Measurements from ENCODE around the gene TRMT2A. TPM values are rescaled to one million over a fixed set of nuclear protein-coding genes. Genes with fewer than 3 reads are reported as not detected.

The TRMT2A gene
- total and polyA plus RNA-seq, 10 of the 15 experiments (the other 5 are each of a cell fraction or from before 2014, with no cell fraction given), result 0.29 to 97.0 (median 57.9) TPM

DNA sequence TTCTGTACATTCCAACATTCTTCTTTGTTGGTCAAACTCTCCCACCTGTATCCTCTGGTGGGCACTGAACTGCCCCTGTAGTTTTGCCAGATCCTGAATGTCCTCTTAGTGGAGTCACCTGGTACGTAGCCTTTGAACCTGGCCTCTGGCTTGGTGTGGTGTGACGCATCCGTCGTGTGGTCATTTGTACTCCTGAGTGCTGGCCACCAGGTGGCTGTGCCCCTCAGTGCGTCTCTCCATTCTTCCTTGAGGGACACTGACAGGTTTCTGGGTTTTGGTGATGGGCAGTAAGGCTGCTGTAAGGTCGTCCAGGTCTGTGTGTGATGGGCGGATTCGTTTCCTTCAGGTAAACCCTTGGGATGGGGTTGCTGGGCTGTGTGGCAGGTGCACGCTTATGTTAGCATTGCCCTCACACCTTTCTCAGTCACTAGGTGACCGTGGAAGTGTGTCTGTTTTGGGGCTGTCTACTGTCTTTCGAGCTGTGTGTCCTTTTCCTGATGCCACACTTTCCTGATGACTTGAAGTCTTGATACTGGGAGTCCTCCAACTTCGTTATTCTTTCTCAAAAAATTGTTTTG lies 14.7 kb downstream of the TRMT2A start:
- no peaks in the 10 kb centered on the region for H4K20me1 ChIP-seq (ENCODE audit: control insufficient read depth, insufficient read depth)
- H3K27ac ChIP-seq (ENCODE audit: control insufficient read depth, insufficient read depth), result no peak overlapping the region
- no peaks in the 10 kb centered on the region for H3K79me2 ChIP-seq (ENCODE audit: control insufficient read depth, insufficient read depth, low read length)
- ChIA-PET SMC1A (ENCODE audit: uncharacterized antibody, unreplicated experiment) (no interaction called here), POLR2A (interaction anchor here (0.7 kb wide), 1 partner anchor 80 kb away, joined by 3 read pairs; no protein-coding TSS in a partner anchor), CTCF (no interaction called here), RAD21 (ENCODE audit: unreplicated experiment) (no interaction called here)
- intact Hi-C loops (cut with micrococcal nuclease; ENCODE audit: unreplicated experiment) (no loop called here), in situ Hi-C loops (cut with MboI) (no loop called here)
- no peak overlapping the region for H3K4me3 ChIP-seq
- H3K9ac ChIP-seq (ENCODE audit: control insufficient read depth, insufficient read depth, low read length), result no peak overlapping the region
- peaks cover 14 to 34% of the 10 kb centered on the region in 2 experiments for H3K36me3 ChIP-seq (ENCODE audit: control insufficient read depth in 2 of 2, insufficient read depth in 2 of 2, low read length in 1 of 2)
- DNase-seq (ENCODE audit: low read depth, low spot score) (no peak), ATAC-seq (no peak), FAIRE-seq (no peak)
- no peak overlapping the region for H3K4me2 ChIP-seq (ENCODE audit: control insufficient read depth, insufficient read depth)
- BruUV-seq (replicated peaks), result no TSS peak
- H3K9me3 ChIP-seq (replicated peaks; ENCODE audit: control insufficient read depth, insufficient read depth, low read length), result no peaks in the 10 kb centered on the region; the same call in 2 of the 3 replicates
- H2AFZ ChIP-seq (ENCODE audit: control insufficient read depth, low read depth, low read length), result no peak overlapping the region
- 92% methylated on average over 12 of the region's 12 CpGs for WGBS (ENCODE audit: insufficient coverage, insufficient replicate concordance, low lambda C conversion rate, missing lambda C conversion rate)
- no peaks in the 10 kb centered on the region for H3K4me1 ChIP-seq (ENCODE audit: control insufficient read depth, insufficient read depth, low read length)
- H3K27me3 ChIP-seq (replicated peaks in 1 of 2; ENCODE audit: control insufficient read depth in 2 of 2, insufficient read depth in 2 of 2, low read length in 1 of 2), result no peaks in the 10 kb centered on the region
- TF ChIP-seq FOS (IDR thresholded peaks at IDR 0.05; ENCODE audit: borderline replicate concordance, extremely low read depth, insufficient read length) (no peak), ZNF207 (IDR thresholded peaks at IDR 0.05; ENCODE audit: borderline replicate concordance) (no peak)

DNA sequence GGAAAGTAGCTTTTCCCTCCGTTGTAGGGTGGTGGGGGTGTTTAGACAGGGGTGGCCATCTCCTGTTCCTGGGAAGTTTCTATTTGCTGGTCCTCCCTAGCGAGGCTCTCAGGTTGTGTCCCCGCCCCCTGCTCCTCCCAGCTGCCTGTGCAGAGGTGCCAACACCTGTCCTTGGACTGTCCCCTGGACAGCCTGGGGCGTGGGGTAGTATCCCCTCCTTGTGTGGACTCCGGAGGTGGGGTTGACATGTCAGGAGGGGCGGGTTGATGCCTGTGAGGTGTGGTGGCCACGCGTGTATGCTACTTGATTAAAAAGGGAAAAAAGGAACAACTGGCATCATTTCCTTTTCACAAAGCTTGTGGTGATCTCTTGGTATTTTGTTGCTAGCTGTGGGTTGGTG lies 15.4 kb downstream of the TRMT2A start:
- intact Hi-C loops (cut with micrococcal nuclease; ENCODE audit: unreplicated experiment), result no loop called here
- no peak overlapping the region for H3K27ac ChIP-seq (ENCODE audit: control insufficient read depth, insufficient read depth)
- no TSS peak for BruUV-seq (replicated peaks)
- WGBS (ENCODE audit: insufficient coverage, insufficient replicate concordance, low lambda C conversion rate, missing lambda C conversion rate), result 70% methylated on average over 8 of the region's 8 CpGs
- no peak overlapping the region for H3K4me2 ChIP-seq (ENCODE audit: control insufficient read depth, insufficient read depth)
- no peaks in the 10 kb centered on the region for H3K27me3 ChIP-seq (replicated peaks in 1 of 2; ENCODE audit: control insufficient read depth in 2 of 2, insufficient read depth in 2 of 2, low read length in 1 of 2)
- ChIA-PET POLR2A (no interaction called here), CTCF (no interaction called here), RAD21 (ENCODE audit: unreplicated experiment) (no interaction called here), SMC1A (ENCODE audit: uncharacterized antibody, unreplicated experiment) (no interaction called here)
- in situ Hi-C loops (cut with MboI), result no loop called here
- no peaks in the 10 kb centered on the region for H3K9me3 ChIP-seq (replicated peaks; ENCODE audit: control insufficient read depth, insufficient read depth, low read length)
- no peak overlapping the region for H3K9ac ChIP-seq (ENCODE audit: control insufficient read depth, insufficient read depth, low read length)
- no peak overlapping the region for H3K4me3 ChIP-seq
- no peaks in the 10 kb centered on the region for H3K4me1 ChIP-seq (ENCODE audit: control insufficient read depth, insufficient read depth, low read length)
- no peaks in the 10 kb centered on the region for H3K79me2 ChIP-seq (ENCODE audit: control insufficient read depth, insufficient read depth, low read length)
- no peak for DNase-seq (ENCODE audit: low read depth, low spot score)
- no peak for FAIRE-seq
- no peak overlapping the region for H2AFZ ChIP-seq (ENCODE audit: control insufficient read depth, low read depth, low read length)
- no peaks in the 10 kb centered on the region for H4K20me1 ChIP-seq (ENCODE audit: control insufficient read depth, insufficient read depth)
- peaks cover 12 to 28% of the 10 kb centered on the region in 2 experiments for H3K36me3 ChIP-seq (ENCODE audit: control insufficient read depth in 2 of 2, insufficient read depth in 2 of 2, low read length in 1 of 2)
- ATAC-seq, result no peak
- TF ChIP-seq, protein P1, sequence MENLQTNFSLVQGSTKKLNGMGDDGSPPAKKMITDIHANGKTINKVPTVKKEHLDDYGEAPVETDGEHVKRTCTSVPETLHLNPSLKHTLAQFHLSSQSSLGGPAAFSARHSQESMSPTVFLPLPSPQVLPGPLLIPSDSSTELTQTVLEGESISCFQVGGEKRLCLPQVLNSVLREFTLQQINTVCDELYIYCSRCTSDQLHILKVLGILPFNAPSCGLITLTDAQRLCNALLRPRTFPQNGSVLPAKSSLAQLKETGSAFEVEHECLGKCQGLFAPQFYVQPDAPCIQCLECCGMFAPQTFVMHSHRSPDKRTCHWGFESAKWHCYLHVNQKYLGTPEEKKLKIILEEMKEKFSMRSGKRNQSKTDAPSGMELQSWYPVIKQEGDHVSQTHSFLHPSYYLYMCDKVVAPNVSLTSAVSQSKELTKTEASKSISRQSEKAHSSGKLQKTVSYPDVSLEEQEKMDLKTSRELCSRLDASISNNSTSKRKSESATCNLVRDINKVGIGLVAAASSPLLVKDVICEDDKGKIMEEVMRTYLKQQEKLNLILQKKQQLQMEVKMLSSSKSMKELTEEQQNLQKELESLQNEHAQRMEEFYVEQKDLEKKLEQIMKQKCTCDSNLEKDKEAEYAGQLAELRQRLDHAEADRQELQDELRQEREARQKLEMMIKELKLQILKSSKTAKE (IDR thresholded peaks at IDR 0.05; ENCODE audit: low read depth, poor library complexity, severe bottlenecking), result no peak
- TF ChIP-seq, protein P2, sequence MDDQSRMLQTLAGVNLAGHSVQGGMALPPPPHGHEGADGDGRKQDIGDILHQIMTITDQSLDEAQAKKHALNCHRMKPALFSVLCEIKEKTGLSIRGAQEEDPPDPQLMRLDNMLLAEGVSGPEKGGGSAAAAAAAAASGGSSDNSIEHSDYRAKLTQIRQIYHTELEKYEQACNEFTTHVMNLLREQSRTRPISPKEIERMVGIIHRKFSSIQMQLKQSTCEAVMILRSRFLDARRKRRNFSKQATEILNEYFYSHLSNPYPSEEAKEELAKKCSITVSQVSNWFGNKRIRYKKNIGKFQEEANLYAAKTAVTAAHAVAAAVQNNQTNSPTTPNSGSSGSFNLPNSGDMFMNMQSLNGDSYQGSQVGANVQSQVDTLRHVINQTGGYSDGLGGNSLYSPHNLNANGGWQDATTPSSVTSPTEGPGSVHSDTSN (IDR thresholded peaks at IDR 0.05; ENCODE audit: insufficient replicate concordance, low read depth, low read length), result no peak
- TF ChIP-seq ZNF274 (IDR thresholded peaks at IDR 0.05; ENCODE audit: insufficient read depth, insufficient read length), result no peak
- no peak for TF ChIP-seq MYB (IDR thresholded peaks at IDR 0.05; ENCODE audit: borderline replicate concordance, low read depth, low read length)
- no peak for TF ChIP-seq POU2F2 (IDR thresholded peaks at IDR 0.05; ENCODE audit: borderline replicate concordance, low read depth, low read length)
- TF ChIP-seq, protein P3, sequence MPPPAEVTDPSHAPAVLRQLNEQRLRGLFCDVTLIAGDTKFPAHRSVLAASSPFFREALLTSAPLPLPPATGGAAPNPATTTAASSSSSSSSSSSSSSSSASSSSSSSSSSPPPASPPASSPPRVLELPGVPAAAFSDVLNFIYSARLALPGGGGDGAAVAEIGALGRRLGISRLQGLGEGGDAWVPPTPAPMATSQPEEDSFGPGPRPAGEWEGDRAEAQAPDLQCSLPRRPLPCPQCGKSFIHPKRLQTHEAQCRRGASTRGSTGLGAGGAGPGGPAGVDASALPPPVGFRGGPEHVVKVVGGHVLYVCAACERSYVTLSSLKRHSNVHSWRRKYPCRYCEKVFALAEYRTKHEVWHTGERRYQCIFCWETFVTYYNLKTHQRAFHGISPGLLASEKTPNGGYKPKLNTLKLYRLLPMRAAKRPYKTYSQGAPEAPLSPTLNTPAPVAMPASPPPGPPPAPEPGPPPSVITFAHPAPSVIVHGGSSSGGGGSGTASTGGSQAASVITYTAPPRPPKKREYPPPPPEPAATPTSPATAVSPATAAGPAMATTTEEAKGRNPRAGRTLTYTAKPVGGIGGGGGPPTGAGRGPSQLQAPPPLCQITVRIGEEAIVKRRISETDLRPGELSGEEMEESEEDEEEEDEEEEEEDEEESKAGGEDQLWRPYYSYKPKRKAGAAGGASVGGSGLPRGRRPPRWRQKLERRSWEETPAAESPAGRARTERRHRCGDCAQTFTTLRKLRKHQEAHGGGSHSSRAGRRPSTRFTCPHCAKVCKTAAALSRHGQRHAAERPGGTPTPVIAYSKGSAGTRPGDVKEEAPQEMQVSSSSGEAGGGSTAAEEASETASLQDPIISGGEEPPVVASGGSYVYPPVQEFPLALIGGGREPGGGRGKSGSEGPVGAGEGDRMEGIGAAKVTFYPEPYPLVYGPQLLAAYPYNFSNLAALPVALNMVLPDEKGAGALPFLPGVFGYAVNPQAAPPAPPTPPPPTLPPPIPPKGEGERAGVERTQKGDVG (CRISPR knock-in tag; IDR thresholded peaks at IDR 0.05), result no peak

Data from GM12878 (cell line).